GM20000 (cell line): ENCODE results near the gene SPATA13.
A peak's percentile ranks its signal among the peaks of the same experiment; 100 is the strongest.

Source experiments
- DNase-seq: peaks from one replicate; pipeline ENCODE4 v3.0.0; 2012; ENCODE audit warnings: low spot score
- TF ChIP-seq, protein P1 (sequence below): IDR thresholded peaks from 2 replicates; pipeline ENCODE4 v1.5.1; 2012; ENCODE audit warnings: mild to moderate bottlenecking, control low read depth; ENCODE audit errors: extremely low read depth, missing control alignments

The SPATA13 gene

DNA sequence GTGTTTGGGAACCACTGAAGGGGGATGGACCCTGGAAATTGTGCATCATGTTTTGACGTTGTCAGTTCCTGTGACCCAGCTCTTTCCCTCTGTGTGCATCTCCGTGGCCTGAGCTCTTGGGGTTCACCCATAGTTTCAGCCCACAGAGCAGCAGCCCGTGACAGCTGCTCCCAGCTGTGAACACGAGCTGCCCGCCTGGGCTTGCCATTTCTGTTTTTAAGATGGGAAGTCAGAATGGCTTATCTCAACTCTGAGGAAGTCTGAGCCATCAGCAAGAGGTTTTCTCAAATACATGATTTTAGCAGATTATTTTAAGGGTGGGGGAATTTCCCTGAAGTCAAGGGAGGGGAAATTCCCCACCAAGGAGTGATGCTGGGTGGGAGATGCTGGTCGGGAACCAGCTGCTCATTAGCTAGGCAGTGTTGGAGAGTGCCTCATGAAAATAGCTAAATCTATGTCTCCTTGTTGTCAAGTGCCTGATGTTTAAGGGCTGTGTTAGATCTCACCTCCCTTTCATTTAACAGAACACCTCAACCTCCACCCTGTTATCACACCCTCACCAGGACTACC, 114.0 kb downstream of the SPATA13 start:
- TF ChIP-seq, protein P1, sequence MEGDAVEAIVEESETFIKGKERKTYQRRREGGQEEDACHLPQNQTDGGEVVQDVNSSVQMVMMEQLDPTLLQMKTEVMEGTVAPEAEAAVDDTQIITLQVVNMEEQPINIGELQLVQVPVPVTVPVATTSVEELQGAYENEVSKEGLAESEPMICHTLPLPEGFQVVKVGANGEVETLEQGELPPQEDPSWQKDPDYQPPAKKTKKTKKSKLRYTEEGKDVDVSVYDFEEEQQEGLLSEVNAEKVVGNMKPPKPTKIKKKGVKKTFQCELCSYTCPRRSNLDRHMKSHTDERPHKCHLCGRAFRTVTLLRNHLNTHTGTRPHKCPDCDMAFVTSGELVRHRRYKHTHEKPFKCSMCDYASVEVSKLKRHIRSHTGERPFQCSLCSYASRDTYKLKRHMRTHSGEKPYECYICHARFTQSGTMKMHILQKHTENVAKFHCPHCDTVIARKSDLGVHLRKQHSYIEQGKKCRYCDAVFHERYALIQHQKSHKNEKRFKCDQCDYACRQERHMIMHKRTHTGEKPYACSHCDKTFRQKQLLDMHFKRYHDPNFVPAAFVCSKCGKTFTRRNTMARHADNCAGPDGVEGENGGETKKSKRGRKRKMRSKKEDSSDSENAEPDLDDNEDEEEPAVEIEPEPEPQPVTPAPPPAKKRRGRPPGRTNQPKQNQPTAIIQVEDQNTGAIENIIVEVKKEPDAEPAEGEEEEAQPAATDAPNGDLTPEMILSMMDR, result no peak
- peak; percentile 77 for DNase-seq

DNA sequence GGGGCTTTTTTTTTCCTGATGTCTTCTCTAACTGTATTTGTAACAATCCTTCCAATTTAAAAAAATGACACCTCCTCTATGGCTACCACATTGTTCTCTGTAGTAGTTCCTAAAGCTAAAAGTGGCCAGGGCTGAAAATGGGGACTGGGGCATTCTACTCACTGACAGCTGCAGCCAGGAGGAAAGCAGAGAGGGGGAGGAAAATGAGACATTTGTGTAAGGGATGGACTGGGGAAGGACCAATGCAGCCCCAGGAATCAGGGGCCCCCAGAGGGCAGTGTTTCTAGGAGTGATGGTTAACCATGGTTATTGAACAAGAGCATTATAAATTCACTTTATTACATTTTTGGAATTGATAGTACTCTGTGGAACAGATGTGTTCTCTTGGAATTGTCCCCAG, 114.5 kb downstream of the SPATA13 start:
- TF ChIP-seq, protein P1, result no peak
- DNase-seq, result no peak

DNA sequence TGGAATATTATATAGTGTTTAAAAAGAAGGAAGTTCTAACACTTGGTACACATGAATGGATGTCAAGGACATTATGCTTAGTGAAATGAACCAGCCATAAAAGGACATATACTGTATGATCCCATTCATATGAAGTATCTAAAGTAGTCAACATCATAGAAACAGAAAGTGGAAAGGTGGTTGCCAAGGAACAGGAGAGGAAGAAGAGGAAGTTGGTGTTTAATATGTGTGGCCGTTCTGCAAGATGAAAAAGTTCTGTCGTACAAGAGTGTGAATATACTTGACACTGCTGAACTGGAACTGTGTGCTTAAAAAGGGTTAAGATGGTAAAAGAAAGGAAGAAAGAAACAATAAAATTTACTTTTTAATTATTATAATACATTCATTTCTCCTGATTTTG, 115.8 kb downstream of the SPATA13 start:
- no peak for DNase-seq
- TF ChIP-seq, protein P1, result no peak

DNA sequence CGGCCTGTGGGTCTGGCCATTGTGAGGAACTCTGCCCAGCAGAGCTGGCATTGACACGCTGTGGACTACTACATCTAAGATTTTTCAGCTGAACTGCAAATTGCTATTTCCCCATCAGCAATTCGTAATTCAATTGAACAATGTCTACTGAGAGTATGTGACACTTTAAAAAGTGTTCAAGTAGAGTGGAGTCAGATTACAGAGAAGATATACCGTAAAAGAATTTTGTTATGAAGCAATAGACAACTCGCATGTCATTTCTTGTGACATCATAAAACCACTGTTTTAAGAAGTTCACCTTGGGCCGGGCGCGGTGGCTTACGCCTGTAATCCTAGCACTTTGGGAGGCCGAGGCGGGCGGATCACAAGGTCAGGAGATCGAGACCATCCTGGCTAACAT, 116.3 kb downstream of the SPATA13 start:
- TF ChIP-seq, protein P1, result no peak
- DNase-seq, result no peak

DNA sequence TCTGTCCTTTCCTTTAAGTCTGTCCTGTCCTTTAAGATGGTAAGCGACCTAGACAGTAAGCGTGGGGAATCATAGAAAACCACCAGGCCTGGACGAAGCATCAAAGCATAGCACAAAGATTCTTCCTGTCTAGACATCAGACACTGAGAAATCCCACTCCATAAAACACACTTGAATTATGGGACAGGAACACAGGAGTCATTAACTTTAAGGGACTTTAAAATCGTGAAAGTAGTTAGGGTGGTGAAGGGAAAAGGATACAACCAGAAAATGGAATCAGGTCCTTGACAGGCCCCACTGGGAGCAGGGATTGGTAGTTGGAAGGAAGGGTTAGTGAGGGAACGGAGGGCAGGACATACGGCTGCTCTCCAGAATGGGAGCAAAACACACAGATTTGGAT, 117.2 kb downstream of the SPATA13 start:
- TF ChIP-seq, protein P1, result no peak
- DNase-seq, result no peak

DNA sequence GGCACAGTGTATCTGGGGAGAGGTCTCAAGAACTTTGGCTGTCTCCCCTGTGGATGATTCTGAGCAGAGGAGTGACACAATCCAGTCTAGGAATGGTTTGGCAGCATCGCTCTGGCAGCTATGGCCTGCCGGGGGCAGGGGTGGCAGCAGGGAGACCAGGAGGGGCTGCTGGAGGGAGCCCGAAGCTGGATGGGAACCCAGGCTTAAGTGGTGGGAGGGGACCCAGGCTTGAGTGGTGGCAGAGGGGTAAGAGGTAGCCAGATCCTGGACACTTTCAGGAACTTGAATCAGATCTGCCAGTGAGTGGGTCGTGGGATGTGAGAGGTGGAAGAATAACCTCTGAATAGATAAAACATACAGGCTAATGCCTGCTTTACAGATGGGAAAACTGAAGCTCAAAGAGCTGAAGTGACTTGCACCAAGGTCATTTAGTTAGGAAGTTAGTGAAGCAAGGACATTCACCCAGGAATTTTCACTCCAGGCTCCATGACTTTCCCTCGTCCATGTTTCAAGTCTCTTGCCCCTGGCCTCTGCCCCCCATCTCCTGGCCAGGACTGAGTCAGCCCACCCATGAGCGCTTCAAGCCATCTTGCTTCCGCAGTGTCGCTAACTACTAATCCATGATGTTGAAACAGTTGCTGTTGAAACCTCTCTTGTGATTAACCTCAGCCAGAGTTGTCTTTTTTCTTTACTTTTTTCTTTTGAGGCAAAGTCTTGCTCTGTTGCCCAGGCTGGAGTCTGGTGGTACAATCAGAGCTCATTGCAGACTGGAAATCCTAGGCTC, 119.0 kb downstream of the SPATA13 start:
- no peak for DNase-seq
- TF ChIP-seq, protein P1, result no peak

DNA sequence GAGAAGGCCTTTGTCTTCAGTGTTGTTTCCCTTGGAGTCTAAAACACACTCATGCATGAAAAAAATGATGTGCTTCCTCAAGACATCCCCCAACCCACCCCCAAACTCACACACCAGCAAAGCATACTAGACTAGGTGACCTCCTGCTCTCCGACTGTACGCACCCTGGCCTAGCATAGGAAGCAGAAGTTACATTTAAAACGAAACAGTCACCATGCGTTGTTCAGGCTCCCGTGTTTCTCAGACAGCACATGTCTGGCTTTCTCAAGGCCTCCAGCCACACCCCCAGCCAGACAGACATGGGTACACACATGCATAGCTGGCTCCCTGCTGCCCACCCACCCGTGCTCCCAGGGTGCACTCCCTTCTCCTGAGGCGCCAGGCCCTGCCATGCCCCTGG, 120.2 kb downstream of the SPATA13 start:
- peak; percentile 57 for DNase-seq
- TF ChIP-seq, protein P1, result no peak
